GM21825 (cell line): ENCODE data around the gene NAA25.
A peak's percentile ranks its signal among the peaks of the same experiment; 100 is the strongest.
"Not testable (repeated sequence)": the region's sequence is repeated elsewhere in the genome, so short reads cannot be mapped to it uniquely, and the experiment has no call there.

Experiments used
- ATAC-seq: cut with Tn5 transposase; IDR thresholded peaks from one replicate; pipeline ENCODE4 v1.9.1; 2021; ENCODE audit warnings: mild to moderate bottlenecking, moderate library complexity; ENCODE audit not compliant: unreplicated experiment

The NAA25 gene

DNA sequence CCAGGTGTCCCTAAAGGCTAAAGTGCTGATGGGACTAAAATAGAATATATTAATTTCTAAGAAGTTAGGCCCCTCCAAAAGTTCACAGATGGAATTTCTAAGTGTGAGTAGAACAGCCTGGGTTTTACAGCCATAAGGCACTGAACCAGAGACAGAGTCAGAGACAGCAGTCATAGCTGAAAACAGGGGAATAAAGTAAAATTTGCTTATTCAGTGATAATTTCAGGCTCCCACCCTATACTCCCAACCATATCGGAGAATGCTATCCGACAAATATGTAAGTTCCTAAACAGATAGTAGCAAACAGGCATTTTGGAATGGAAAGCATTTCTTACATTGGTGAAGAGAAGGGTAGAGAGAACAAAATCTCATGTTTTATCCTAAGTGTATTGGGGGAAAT, 45.3 kb downstream of the NAA25 start:
- ATAC-seq: no peak

DNA sequence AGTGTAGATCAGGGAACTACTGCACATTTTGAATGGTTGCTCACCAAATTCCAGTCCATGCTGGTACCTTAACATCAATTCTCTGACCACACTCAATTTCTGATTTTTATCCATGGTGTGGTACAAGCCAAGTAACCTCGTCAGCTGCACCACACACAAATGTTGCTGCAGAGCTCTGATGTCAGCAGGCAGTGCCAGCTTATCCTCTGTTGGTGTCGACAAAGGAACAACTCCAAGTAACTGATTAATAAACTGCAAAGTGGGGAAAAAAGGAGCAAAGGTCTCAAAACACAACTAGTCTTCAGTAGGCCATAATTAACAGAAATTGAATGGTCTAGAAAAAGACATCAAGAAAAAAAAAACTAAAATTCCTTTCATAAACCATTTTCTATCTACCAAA, 47.4 kb downstream of the NAA25 start:
- ATAC-seq: no peak

DNA sequence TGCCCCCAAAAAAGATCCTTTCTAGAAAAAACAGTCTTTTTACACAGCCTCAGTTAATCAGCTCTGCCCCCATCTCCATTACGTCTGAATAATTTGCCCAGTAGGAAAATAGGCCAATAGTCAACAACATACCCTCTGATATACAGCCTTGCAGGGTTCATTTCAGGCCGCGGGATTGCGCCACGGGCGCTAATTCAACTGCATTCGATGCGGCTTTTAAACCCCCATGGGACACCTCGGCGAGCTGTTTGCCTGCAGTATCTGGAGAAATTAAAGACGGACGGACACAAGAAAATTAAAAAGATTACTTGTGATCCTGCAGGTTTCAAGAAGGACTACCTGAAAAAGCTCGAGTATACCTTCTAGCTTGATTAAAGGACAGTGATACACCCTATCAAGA, 59.2 kb downstream of the NAA25 start:
- no peak for ATAC-seq

DNA sequence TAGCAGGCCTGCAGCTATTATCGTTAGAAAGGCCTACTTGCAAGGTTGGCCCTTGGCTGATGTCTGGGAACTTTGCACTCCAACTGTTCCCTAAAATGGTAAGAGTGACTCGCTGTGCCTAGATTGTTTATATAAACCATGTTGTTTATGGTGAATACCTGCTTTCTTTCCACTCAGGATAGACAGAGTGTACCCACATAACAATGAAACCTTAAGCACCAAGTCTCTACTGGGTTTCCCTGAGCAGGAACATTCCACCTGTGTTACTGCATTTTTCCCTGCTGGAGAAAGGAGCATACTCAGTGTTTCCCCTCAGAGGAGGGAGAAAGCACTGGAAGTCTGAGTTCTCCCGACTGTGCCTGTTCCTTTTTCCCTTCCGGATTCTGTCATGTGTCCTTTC, 62.6 kb downstream of the NAA25 start:
- ATAC-seq: no peak

DNA sequence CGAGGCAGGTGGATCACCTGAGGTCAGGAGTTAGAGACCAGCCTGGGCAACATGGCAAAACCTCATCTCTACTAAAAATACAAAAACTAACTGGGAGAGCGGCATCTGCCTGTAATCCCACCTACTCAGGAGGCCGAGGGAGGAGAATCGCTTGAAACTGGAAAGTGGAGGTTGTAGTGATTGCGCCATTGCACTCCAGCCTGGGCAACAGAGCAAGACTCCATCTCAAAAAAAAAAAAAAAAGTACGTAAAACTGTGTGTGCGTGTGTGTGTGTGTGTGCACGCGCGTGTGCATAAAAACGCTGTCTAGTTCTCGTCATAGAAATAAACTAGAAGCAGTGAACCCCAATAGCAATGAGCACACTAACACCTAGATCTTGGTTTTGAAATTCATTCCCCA, 72.0 kb downstream of the NAA25 start:
- not testable (repeated sequence) for ATAC-seq

DNA sequence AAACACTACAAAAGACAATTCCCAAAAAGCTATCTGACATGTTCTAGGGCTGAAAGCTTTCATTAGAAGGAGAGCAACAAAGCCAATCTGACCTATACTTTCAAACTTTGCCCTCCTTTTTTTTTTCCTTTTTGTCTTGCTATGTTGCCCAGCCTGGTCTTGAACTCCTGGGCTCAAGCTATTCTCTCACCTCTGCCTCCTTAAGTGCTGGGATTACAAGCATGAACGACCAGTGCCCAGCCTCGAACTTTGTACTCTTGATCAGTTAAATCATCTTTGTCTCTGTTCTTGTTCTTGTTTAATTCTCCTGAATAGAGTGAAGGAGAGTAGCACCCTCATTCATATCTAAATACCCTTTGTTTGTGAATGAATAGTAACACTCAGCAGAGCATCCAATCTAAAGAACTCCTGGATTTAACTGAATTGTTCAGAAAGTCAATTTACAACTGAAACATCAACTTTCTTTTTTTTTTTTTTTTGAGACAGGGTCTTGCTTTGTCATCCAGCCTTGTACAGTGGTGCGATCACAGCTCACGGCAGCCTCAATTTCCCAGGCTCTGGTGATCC, 73.3 kb downstream of the NAA25 start:
- no peak for ATAC-seq

DNA sequence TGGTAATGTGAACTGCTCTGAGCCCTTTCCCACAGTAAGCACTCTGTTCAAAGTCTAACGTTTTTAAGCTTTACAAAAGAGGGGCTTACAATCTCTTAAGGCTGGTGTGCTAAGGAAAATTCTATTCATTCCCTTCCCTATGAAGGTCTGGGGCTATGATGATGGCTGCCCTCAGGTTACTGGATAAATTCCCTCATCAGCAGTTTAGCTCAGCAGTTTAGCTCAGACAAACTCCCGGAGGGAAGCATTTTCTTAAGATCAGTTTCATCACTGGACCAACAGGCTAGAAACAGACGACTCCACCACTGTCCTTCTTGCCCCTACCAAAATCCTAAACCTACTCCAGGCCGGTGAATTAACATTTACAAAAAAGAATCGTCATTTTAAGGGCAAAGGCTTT, 76.3 kb downstream of the NAA25 start:
- no peak for ATAC-seq

DNA sequence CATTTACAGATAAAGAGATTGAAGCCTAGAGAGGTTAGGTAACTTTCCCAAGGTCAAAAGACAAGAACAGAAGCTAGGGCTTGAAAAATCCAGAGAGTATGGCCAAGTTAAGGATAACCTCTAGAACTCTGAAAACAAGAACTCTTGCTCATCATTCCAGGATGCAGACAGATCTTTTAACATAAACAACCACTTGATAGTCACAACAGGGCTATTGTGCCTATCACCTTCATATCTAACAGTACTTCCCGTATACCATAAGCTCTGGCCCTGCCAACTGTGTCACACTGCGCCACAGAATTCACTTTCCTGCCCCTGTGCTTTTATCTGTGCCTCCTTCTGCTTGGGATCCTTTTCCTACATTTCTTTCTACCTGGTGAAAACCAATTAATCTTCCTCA, 77.1 kb downstream of the NAA25 start:
- ATAC-seq: no peak

DNA sequence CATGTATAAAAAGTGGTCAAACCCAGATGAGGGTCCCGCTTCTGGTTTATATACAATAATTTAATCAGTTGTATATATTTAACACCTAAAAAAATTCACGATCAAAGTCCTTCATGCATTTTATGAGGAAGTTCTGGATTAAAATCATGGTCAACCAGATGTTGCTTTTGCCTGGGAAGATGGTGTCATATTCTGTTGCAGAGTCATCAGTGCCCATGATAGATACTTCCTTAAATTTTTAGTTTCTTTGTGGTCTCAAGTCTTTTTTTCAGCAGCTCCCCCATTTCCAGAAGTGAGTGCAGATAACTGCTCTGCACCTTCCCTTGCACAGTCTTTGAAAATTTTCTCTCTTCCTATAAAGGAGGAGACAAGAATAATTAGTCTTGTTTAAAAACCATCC, 79.3 kb downstream of the NAA25 start:
- ATAC-seq: no peak

DNA sequence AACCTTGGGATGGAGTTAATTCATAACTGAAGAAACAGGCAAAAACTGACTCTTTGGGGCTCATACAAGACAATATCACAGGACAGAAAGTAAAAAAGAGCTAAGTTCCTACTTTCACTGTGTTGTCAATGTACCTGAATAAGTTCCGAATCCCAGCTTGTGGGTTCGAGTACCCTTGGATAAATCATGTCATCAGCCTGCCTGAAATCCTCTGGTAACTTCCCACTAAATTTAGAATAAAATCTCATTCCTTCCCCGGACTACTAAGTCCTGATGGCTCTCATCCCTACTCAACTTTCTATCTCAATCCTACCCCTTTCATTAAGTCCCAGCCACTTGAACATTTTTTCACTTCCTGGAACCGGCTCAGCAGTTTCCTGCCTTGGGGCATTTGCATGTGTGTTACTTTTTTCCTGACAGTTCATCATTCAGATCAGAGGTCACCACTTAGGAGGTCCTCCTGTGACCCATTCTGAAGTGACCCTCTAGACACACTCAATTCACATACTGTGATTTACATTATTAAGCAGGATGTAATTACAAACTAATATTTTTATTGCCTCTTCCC, 82.7 kb downstream of the NAA25 start:
- no peak for ATAC-seq

DNA sequence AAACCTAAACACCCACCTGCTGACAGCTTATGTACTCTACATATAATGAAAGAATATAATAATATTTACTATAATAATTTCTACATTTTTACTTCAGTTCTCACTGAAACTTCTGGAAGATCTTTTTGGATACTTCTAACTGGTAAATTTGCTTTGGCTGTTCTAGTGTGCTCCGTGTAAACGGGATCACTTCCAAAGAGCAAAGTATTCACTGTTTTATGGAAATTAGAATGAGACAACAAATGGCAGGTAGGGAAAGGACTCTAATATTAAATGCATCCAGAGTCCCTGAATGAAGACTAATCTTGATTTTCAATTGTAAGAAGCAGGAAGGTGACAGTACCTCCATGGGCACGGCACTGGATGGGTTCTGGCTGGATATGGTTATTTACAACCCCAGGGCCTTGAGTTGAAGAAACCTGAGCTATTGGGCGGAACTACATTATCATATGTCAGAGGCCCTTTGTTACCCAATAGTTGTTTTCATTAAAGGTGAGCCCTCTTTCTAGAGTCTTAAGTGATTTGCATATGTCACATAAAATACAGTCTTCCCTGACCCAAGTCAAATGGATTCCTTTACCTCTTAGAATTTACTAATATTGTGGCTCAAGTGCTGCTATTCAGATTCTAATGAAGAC, 84.7 kb downstream of the NAA25 start:
- no peak for ATAC-seq

DNA sequence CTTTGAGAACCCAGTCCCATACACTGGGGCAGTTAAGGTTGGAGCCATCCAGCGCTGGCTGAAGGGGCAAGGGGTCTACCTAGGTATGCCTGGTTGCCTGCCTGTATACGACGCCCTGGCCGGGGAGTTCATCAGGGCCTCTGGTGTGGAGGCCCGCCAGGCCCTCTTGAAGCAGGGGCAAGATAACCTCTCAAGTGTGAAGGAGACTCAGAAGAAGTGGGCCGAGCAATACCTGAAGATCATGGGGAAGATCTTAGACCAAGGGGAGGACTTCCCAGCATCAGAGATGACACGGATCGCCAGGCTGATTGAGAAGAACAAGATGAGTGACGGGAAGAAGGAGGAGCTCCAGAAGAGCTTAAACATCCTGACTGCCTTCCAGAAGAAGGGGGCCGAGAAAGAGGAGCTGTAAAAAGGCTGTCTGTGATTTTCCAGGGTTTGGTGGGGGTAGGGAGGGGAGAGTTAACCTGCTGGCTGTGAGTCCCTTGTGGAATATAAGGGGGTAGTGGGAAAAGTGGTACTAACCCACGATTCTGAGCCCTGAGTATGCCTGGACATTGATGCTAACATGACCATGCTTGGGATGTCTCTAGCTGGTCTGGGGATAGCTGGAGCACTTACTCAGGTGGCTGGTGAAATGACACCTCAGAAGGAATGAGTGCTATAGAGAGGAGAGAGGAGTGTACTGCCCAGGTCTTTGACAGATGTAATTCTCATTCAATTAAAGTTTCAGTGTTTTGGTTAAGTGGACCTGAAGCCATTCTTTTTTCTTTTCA, 86.2 kb downstream of the NAA25 start:
- ATAC-seq: no peak

DNA sequence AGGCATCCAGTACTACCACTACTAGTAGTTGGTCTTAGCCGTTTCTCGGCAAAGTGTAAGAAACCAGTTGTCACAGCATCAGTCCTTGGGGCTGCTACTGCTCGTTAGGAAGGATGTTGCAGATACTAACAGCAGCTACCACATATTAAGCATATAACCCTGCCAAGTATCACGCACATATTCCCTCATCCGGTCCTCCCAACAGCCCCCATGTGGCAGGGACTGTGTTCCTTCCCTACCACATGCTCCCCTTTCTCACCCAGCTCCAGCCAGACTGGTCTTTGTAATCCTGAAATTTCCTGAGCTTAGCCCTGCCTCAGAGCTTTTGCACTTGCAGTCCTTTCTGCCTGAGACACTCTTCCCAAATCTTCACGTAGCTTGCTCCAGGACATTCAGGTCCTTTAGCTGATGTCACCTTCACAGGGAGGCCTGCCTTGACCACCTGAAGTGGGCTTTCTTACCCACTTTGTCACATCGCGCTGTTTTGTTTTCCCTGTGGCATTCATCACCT, 87.6 kb downstream of the NAA25 start:
- ATAC-seq: no peak

DNA sequence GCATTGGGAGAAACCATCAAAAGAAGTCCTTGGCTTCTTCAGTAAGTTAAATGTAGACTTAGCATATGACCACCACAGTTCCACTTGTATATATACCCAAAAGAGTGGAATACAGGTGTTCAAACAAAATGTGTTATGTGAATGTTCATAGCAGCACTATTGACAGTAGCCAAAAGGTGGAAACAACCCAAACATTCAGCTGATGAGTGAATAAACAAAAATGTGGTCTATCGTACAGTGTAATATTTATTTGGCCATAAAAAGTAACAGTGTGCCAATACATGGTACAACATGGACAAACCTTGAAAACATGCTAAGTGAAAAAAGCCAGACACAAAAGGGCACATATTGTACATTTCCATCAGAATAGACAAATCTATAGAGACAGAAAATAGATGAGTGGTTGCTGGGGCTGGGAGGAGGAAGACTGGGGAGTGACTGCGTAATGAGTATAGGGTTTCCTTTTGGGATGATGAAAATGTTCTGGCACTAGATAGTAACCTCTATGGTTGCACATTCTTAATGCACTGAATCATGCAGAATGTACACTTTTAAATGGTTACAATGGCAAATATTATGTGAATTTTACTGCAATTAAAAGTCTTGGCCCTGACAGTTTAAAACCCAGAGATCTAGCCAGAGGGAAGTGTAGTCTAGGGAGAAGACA, 89.9 kb downstream of the NAA25 start:
- ATAC-seq: no peak

DNA sequence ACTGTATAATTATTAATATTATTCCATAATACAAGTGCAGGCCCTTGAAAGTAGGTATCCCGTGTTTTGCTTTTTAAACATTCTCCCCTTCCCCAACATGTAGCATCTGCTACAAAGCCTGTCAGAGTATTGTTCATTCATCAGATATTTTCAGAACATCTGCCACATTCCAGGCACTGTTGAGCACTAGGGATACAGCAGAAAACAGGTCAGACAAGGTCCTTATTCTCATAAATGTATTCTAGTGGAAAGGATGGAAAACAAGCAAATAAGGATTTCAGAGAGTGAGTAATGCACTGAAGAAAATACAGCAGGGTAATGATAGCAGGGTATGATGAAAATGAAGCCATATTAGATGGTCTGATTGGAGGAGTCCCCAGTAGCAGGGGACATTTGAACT, 91.5 kb downstream of the NAA25 start:
- no peak for ATAC-seq

DNA sequence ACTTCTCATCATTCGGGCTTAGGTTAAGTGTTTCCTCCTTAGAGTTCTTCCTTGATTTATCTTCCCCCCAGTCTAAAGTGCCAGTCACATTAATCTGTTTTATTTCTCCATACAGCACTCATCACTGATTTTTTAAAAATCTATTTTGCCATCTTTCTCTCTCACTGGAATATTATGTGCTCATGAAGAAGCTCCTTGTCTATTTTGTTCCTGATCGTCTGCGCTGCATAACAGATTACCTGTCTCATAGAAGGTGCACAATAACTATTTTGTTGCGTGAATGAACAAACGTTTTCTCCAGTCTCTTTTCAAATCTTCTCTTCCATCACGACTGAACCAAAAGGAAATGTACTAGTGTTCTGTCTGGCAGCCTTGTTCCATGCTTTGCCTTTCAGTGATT, 92.6 kb downstream of the NAA25 start:
- ATAC-seq: no peak

DNA sequence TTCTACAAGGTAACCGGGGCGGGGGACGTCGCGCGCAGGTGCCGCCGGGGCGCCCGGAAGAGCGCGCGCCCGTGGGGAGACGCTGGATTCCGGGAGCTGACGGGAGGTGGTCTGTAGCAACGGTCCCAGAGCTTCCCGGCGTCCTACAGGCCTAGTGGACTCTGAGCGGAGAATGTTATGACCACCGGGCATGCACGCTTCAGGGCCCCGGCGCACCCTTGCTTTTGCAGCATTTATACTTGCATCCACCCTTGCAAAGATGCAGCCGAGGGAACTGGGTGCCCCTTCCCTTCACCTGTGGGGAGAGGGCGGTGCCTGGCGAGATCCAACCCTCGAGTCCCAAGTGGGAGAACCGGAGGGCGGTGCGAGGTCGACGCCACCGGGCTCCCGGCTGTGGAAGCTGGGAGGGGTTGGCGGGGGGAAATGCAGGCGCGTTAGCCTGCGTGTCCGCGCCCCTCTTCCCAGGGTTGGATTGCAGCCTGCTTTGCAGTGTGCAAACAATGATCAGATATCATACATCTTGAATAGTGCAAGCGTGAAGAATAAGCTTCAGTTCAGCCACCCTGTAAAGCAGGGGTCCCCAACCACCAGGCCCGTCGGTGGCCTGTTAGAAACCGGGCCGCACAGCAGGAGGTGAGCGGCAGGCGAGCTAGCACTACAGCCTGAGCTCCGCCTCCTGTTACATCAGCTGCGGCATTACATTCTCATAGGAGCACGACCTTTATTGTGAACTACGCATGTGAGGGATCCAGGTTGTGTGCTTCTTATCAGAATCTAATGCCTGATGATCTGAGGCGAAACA, 94.8 kb downstream of the NAA25 start:
- ATAC-seq: peak; percentile 22

DNA sequence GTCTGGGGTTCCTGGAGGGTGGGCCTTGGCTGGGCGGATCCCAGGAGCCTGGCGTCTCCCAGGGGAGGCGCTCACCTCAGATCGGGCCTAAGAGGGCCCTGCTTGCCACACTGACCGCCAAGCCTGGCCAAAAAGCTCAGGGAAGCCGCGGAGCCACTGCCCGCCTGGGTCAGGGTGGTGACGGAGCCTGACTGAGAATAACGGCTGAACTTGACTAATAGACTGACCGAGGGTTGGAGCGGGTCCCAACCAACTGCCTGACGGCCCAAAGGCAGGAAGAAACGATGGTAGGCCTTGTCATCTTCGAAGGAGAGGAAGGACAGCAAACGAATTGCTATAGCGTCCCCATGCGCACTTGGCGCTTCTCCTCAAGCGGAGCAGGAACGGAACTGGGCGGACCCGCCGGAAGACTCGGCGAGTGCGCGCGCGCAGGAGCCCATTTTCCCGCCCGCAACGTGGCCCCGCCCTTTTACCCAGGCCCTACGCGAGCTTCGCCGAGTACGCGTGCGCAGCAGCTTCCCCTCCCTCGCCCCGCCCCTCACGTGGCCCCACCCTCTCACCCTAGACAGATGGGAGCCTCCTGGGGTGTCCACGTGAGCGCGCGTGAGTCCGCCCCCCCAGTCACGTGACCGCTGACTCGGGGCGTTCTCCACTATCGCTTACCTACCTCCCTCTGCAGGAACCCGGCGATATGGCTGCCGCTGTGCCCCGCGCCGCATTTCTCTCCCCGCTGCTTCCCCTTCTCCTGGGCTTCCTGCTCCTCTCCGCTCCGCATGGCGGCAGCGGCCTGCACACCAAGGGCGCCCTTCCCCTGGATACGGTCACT, 95.6 kb downstream of the NAA25 start, which contains the start of the genes ERP29 and TMEM116:
Gene ERP29 (plus strand): TSS at position 652 of the 826 bp plus-strand sequence. CDS start 40 bp downstream, at position 692.
Gene TMEM116 (minus strand): TSS at position 391 of the 826 bp plus-strand sequence. CDS start 7,895 bp downstream, outside the sequence.
- ATAC-seq: peak; percentile 65

DNA sequence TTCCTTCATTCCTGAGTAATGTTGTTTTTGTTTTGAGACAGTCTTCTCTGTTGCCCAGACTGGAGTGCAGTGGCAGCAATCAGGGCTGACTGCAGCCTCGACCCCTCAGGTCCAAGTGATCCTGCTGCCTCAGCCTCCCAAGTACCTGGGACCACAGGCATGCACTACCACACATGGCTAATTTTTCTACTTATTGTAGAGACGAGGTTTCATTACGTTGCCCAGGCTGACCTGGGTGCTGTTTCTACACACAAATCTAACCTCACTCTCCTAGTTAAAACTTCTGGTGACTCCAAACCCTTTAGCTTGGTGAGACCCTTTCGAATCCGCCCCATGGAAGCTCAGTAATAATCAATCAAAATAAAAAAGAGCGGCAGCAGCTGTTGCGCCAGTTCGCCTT, 96.9 kb downstream of the NAA25 start:
- no peak for ATAC-seq
